ENCODE results near the gene ACSS3. TPM values are rescaled to one million over a fixed set of nuclear protein-coding genes. Genes with fewer than 3 reads are reported as not detected.
"Not testable (repeated sequence)": the region's sequence is repeated elsewhere in the genome, so short reads cannot be mapped to it uniquely, and the experiment has no call there.

Gene ACSS3
- total and polyA plus RNA-seq, 5 experiments from 2014 or later, result not detected

GRCh38 chr12:81083018-81083417 lies 5.1 kb downstream of the ACSS3 start:
- ATAC-seq, result no peak
- H3K27me3 Mint-ChIP-seq, result peaks cover 9 to 16% (median 11%) of the 10 kb centered on the region in 5 donors
- H3K4me1 Mint-ChIP-seq, result no peaks in the 10 kb centered on the region
- H3K27ac Mint-ChIP-seq, result no peak overlapping the region
- POLR2A ChIA-PET, result no interaction called here
- no peak for DNase-seq
- H3K9me3 Mint-ChIP-seq, result peaks cover 0 to 14% (median 3%) of the 10 kb centered on the region in 9 donors
- H3K36me3 Mint-ChIP-seq, result peaks cover 0 to 6% (median 0%) of the 10 kb centered on the region in 3 donors
- no peak overlapping the region for H3K4me3 Mint-ChIP-seq

GRCh38 chr12:81083906-81084513 lies 6.1 kb downstream of the ACSS3 start:
- ATAC-seq (no peak), DNase-seq (no peak)
- H3K9me3 Mint-ChIP-seq, result peaks cover 0 to 9% (median 2%) of the 10 kb centered on the region in 9 donors
- POLR2A ChIA-PET, result no interaction called here
- peaks cover 0 to 6% (median 0%) of the 10 kb centered on the region in 3 donors for H3K36me3 Mint-ChIP-seq
- peaks cover 3 to 8% (median 6%) of the 10 kb centered on the region in 5 donors for H3K27me3 Mint-ChIP-seq
- peak overlapping the region in 1 of 10 donors; percentile 19 for H3K27ac Mint-ChIP-seq
- no peaks in the 10 kb centered on the region for H3K4me1 Mint-ChIP-seq
- H3K4me3 Mint-ChIP-seq, result no peak overlapping the region

GRCh38 chr12:81084811-81085350 lies 7.0 kb downstream of the ACSS3 start:
- Mint-ChIP-seq H3K27me3 (peaks cover 0 to 2% (median 0%) of the 10 kb centered on the region in 5 donors), H3K4me3 (no peak overlapping the region), H3K36me3 (peaks cover 0 to 1% (median 0%) of the 10 kb centered on the region in 3 donors), H3K9me3 (peaks cover 0 to 5% (median 2%) of the 10 kb centered on the region in 9 donors), H3K27ac (no peak overlapping the region), H3K4me1 (no peaks in the 10 kb centered on the region)
- POLR2A ChIA-PET, result no interaction called here
- no peak for DNase-seq
- no peak for ATAC-seq

GRCh38 chr12:81085832-81086231 lies 8.0 kb downstream of the ACSS3 start:
- no peak for ATAC-seq
- Mint-ChIP-seq H3K27ac (no peak overlapping the region), H3K4me1 (no peaks in the 10 kb centered on the region), H3K36me3 (no peaks in the 10 kb centered on the region), H3K4me3 (no peak overlapping the region), H3K9me3 (peaks cover 0 to 7% (median 2%) of the 10 kb centered on the region in 9 donors), H3K27me3 (no peaks in the 10 kb centered on the region)
- no peak for DNase-seq
- POLR2A ChIA-PET, result no interaction called here

GRCh38 chr12:81086342-81086741 lies 8.5 kb downstream of the ACSS3 start:
- H3K27me3 Mint-ChIP-seq, result no peaks in the 10 kb centered on the region
- no peak overlapping the region for H3K27ac Mint-ChIP-seq
- POLR2A ChIA-PET, result no interaction called here
- H3K4me1 Mint-ChIP-seq, result no peaks in the 10 kb centered on the region
- no peak overlapping the region for H3K4me3 Mint-ChIP-seq
- no peak for ATAC-seq
- H3K36me3 Mint-ChIP-seq, result no peaks in the 10 kb centered on the region
- no peak for DNase-seq
- H3K9me3 Mint-ChIP-seq, result peaks cover 0 to 7% (median 2%) of the 10 kb centered on the region in 9 donors

- H3K4me1 Mint-ChIP-seq, result no peaks in the 10 kb centered on the region
- ATAC-seq (no peak), DNase-seq (no peak)
- POLR2A ChIA-PET, result no interaction called here
- no peaks in the 10 kb centered on the region for H3K36me3 Mint-ChIP-seq
- H3K27me3 Mint-ChIP-seq, result no peaks in the 10 kb centered on the region
- peaks cover 0 to 7% (median 2%) of the 10 kb centered on the region in 9 donors for H3K9me3 Mint-ChIP-seq
- no peak overlapping the region for H3K27ac Mint-ChIP-seq
- no peak overlapping the region for H3K4me3 Mint-ChIP-seq
Observed at GRCh38 chr12:81088221-81088620, 10.3 kb downstream of the ACSS3 start.

GRCh38 chr12:81089412-81089811 lies 11.5 kb downstream of the ACSS3 start:
- POLR2A ChIA-PET, result no interaction called here
- Mint-ChIP-seq H3K27ac (no peak overlapping the region), H3K4me1 (no peaks in the 10 kb centered on the region), H3K36me3 (no peaks in the 10 kb centered on the region), H3K27me3 (no peaks in the 10 kb centered on the region), H3K4me3 (no peak overlapping the region), H3K9me3 (peaks cover 0 to 7% (median 0%) of the 10 kb centered on the region in 9 donors)
- DNase-seq (no peak), ATAC-seq (no peak)

GRCh38 chr12:81092053-81092452 lies 14.2 kb downstream of the ACSS3 start:
- no peaks in the 10 kb centered on the region for H3K36me3 Mint-ChIP-seq
- H3K27ac Mint-ChIP-seq, result no peak overlapping the region
- ATAC-seq, result no peak
- POLR2A ChIA-PET, result no interaction called here
- no peak for DNase-seq
- H3K4me3 Mint-ChIP-seq, result no peak overlapping the region
- H3K9me3 Mint-ChIP-seq, result peaks cover 0 to 7% (median 0%) of the 10 kb centered on the region in 9 donors
- no peaks in the 10 kb centered on the region for H3K4me1 Mint-ChIP-seq
- H3K27me3 Mint-ChIP-seq, result no peaks in the 10 kb centered on the region

GRCh38 chr12:81094718-81095360 lies 17.0 kb downstream of the ACSS3 start:
- H3K27ac Mint-ChIP-seq, result no peak overlapping the region
- H3K4me1 Mint-ChIP-seq, result no peaks in the 10 kb centered on the region
- DNase-seq (no peak), ATAC-seq (no peak)
- H3K27me3 Mint-ChIP-seq, result no peaks in the 10 kb centered on the region
- peaks cover 0 to 12% (median under 1%) of the 10 kb centered on the region in 9 donors for H3K9me3 Mint-ChIP-seq
- POLR2A ChIA-PET, result no interaction called here
- no peak overlapping the region for H3K4me3 Mint-ChIP-seq
- H3K36me3 Mint-ChIP-seq, result no peaks in the 10 kb centered on the region

GRCh38 chr12:81095501-81096232 lies 17.8 kb downstream of the ACSS3 start:
- Mint-ChIP-seq H3K27me3 (no peaks in the 10 kb centered on the region), H3K4me1 (no peaks in the 10 kb centered on the region), H3K9me3 (peaks cover 0 to 11% (median 2%) of the 10 kb centered on the region in 9 donors), H3K27ac (no peak overlapping the region), H3K36me3 (no peaks in the 10 kb centered on the region), H3K4me3 (no peak overlapping the region)
- no peak for ATAC-seq
- POLR2A ChIA-PET, result no interaction called here
- no peak for DNase-seq

- Mint-ChIP-seq H3K36me3 (no peaks in the 10 kb centered on the region), H3K27me3 (peaks cover 0 to 3% (median 0%) of the 10 kb centered on the region in 5 donors), H3K9me3 (peaks cover 0 to 8% (median 0%) of the 10 kb centered on the region in 9 donors), H3K4me3 (no peak overlapping the region), H3K27ac (no peak overlapping the region), H3K4me1 (no peaks in the 10 kb centered on the region)
- DNase-seq, result no peak
- POLR2A ChIA-PET, result no interaction called here
- no peak for ATAC-seq
Observed at GRCh38 chr12:81105687-81106086, 27.8 kb downstream of the ACSS3 start.

- no peaks in the 10 kb centered on the region for H3K36me3 Mint-ChIP-seq
- POLR2A ChIA-PET, result no interaction called here
- peaks cover 0 to 35% (median 6%) of the 10 kb centered on the region in 9 donors for H3K9me3 Mint-ChIP-seq
- no peak overlapping the region for H3K27ac Mint-ChIP-seq
- no peak for DNase-seq
- no peak overlapping the region for H3K4me3 Mint-ChIP-seq
- ATAC-seq, result no peak
- H3K27me3 Mint-ChIP-seq, result no peaks in the 10 kb centered on the region
- no peaks in the 10 kb centered on the region for H3K4me1 Mint-ChIP-seq
Observed at GRCh38 chr12:81114226-81114625, 36.3 kb downstream of the ACSS3 start.

GRCh38 chr12:81119069-81119468 lies 41.2 kb downstream of the ACSS3 start:
- H3K4me1 Mint-ChIP-seq, POLR2A ChIA-PET, H3K36me3 Mint-ChIP-seq, H3K27me3 Mint-ChIP-seq, ATAC-seq, H3K4me3 Mint-ChIP-seq, DNase-seq, H3K27ac Mint-ChIP-seq: not testable (repeated sequence)
- H3K9me3 Mint-ChIP-seq, result peaks cover 0 to 44% (median 7%) of the 10 kb centered on the region in 9 donors

All from naive thymus-derived CD8-positive, alpha-beta T cell (primary cell).